BLaER1 treated with 17β-estradiol and CSF1 and Interleukin-3, amounts not matched to agents 10 nM and 100 nM (cell line): ENCODE measurements around the gene PILRA.

Experiments used
- H3K27ac ChIP-seq, 11 experiments: shearing (Covaris generic); formaldehyde crosslinking; 2 replicates each; pipeline ENCODE4 v1.8.1; 2022
- H3K27me3 ChIP-seq, 11 experiments: shearing (Covaris generic); formaldehyde crosslinking; 2 replicates each; pipeline ENCODE4 v1.8.1; 2022
- H3K36me3 ChIP-seq, 11 experiments: shearing (Covaris generic); formaldehyde crosslinking; 2 replicates each; pipeline ENCODE4 v1.8.1; 2022
- H3K4me1 ChIP-seq, 10 experiments: shearing (Covaris generic); formaldehyde crosslinking; 2 replicates each; pipeline ENCODE4 v1.8.1; 2022
- H3K4me2 ChIP-seq, 11 experiments: shearing (Covaris generic); formaldehyde crosslinking; 2 replicates each; pipeline ENCODE4 v1.8.1; 2022
- H3K4me3 ChIP-seq, 10 experiments: shearing (Covaris generic); formaldehyde crosslinking; 2 replicates each; pipeline ENCODE4 v1.8.1; 2022
- H3K9ac ChIP-seq, 11 experiments: shearing (Covaris generic); formaldehyde crosslinking; 2 replicates each; pipeline ENCODE4 v1.8.1; 2022
- H3K9me3 ChIP-seq, 11 experiments: shearing (Covaris generic); formaldehyde crosslinking; replicated peaks in 1 of 11; 2 replicates each; pipeline ENCODE4 v1.8.1; 2022
- H4K20me1 ChIP-seq, 11 experiments: shearing (Covaris generic); formaldehyde crosslinking; 2 replicates each; pipeline ENCODE4 v1.8.1; 2022
- Cebpa-rat ChIP-seq, 11 experiments: shearing (Covaris generic); IDR thresholded peaks; 2 replicates each; pipeline ENCODE4 v1.8.1; 2022

PILRA gene

GRCh38 chr7:100396421-100396982 lies 23.2 kb downstream of the PILRA start:
- Histone ChIP-seq H3K9me3 (no peaks in the 10 kb centered on the region), H3K4me2 (peak overlapping the region; percentile 81 to 95 (median 90)), H3K27me3 (no peaks in the 10 kb centered on the region), H3K9ac (peak overlapping the region; percentile 56 to 86 (median 76); a peak in 21 of 22 replicates), H4K20me1 (peaks cover 0 to 12% (median 0%) of the 10 kb centered on the region in 11 experiments; a peak in 2 of 22 replicates), H3K27ac (peak overlapping the region; percentile 65 to 97 (median 91); a peak in 21 of 22 replicates), H3K4me1 (peaks cover 55 to 94% (median 76%) of the 10 kb centered on the region in 10 experiments), H3K36me3 (peaks cover 0 to 59% (median 0%) of the 10 kb centered on the region in 11 experiments; a peak in 5 of 22 replicates), H3K4me3 (peak overlapping the region in 6 of 10 experiments; percentile 8 to 53 (median 34); a peak in 8 of 20 replicates)
- peak in 7 of 11 experiments; percentile 48 to 94 (median 69); a peak in 11 of 22 replicates for TF ChIP-seq Cebpa-rat (IDR thresholded peaks at IDR 0.05)

- TF ChIP-seq Cebpa-rat (IDR thresholded peaks at IDR 0.05): no peak
- peak overlapping the region in 7 of 10 experiments; percentile 17 to 53 (median 42); a peak in 12 of 20 replicates for H3K4me3 ChIP-seq
- H3K4me1 ChIP-seq: peaks cover 47 to 94% (median 66%) of the 10 kb centered on the region in 10 experiments
- peak overlapping the region; percentile 81 to 95 (median 90) for H3K4me2 ChIP-seq
- peak overlapping the region; percentile 56 to 86 (median 76) for H3K9ac ChIP-seq
- H4K20me1 ChIP-seq: peaks cover 0 to 2% (median 0%) of the 10 kb centered on the region in 11 experiments; a peak in 2 of 22 replicates
- no peaks in the 10 kb centered on the region for H3K9me3 ChIP-seq
- H3K36me3 ChIP-seq: peaks cover 0 to 56% (median 0%) of the 10 kb centered on the region in 11 experiments; a peak in 5 of 22 replicates
- peak overlapping the region; percentile 65 to 97 (median 91); a peak in 21 of 22 replicates for H3K27ac ChIP-seq
- no peaks in the 10 kb centered on the region for H3K27me3 ChIP-seq
Measured at GRCh38 chr7:100397315-100398081, 24.2 kb downstream of the PILRA start.

- no peak for TF ChIP-seq Cebpa-rat (IDR thresholded peaks at IDR 0.05)
- H3K9ac ChIP-seq: peak overlapping the region in 9 of 11 experiments; percentile 42 to 86 (median 79); a peak in 17 of 22 replicates
- H3K9me3 ChIP-seq: no peaks in the 10 kb centered on the region
- peaks cover 39 to 94% (median 60%) of the 10 kb centered on the region in 10 experiments for H3K4me1 ChIP-seq
- no peaks in the 10 kb centered on the region for H3K27me3 ChIP-seq
- peak overlapping the region in 3 of 10 experiments; percentile 33 to 53 (median 46); a peak in 6 of 20 replicates for H3K4me3 ChIP-seq
- H3K27ac ChIP-seq: peak overlapping the region in 10 of 11 experiments; percentile 80 to 97 (median 92); a peak in 19 of 22 replicates
- H4K20me1 ChIP-seq: no peaks in the 10 kb centered on the region; a peak in 2 of 22 replicates
- peaks cover 0 to 56% (median 0%) of the 10 kb centered on the region in 11 experiments; a peak in 5 of 22 replicates for H3K36me3 ChIP-seq
- peak overlapping the region; percentile 81 to 95 (median 90); a peak in 21 of 22 replicates for H3K4me2 ChIP-seq
Measured at GRCh38 chr7:100398239-100398638, 25.0 kb downstream of the PILRA start.

- no peak overlapping the region for H3K9ac ChIP-seq
- no peaks in the 10 kb centered on the region for H3K9me3 ChIP-seq
- TF ChIP-seq Cebpa-rat (IDR thresholded peaks at IDR 0.05): no peak
- no peaks in the 10 kb centered on the region; a peak in 2 of 22 replicates for H4K20me1 ChIP-seq
- no peaks in the 10 kb centered on the region for H3K27me3 ChIP-seq
- peaks cover 0 to 62% (median 0%) of the 10 kb centered on the region in 11 experiments; a peak in 5 of 22 replicates for H3K36me3 ChIP-seq
- H3K4me3 ChIP-seq: no peak overlapping the region
- no peak overlapping the region for H3K27ac ChIP-seq
- H3K4me1 ChIP-seq: peaks cover 28 to 85% (median 46%) of the 10 kb centered on the region in 10 experiments
- no peak overlapping the region for H3K4me2 ChIP-seq
Measured at GRCh38 chr7:100400041-100400440, 26.8 kb downstream of the PILRA start.

DNA sequence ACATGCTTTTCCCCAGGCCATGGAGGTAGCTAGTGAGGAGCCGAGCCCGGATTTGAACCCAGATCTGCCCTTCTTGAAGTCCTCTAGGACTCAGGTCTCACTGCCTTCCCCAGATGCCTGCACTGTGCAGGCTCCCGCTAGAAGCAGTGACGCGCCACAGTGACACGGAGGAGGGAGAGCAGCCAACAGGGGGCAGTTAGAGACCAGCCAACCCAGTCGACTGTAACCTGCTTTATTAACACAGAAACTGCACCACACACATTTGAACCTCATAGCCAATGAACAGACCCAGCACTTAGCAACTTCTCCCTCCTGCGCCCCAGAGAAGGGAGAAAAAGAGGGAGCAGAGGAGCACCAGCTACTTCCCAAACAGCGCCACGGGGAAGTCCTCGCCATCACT lies 27.4 kb downstream of the PILRA start:
- H3K9me3 ChIP-seq: no peaks in the 10 kb centered on the region
- H3K4me1 ChIP-seq: peaks cover 28 to 79% (median 40%) of the 10 kb centered on the region in 10 experiments
- peaks cover 0 to 68% (median 0%) of the 10 kb centered on the region in 11 experiments; a peak in 5 of 22 replicates for H3K36me3 ChIP-seq
- peak overlapping the region in 1 of 11 experiments; percentile 18; a peak in 2 of 22 replicates for H3K27ac ChIP-seq
- H3K4me2 ChIP-seq: peak overlapping the region in 1 of 11 experiments; percentile 27; a peak in 1 of 22 replicates
- no peak for TF ChIP-seq Cebpa-rat (IDR thresholded peaks at IDR 0.05)
- H3K4me3 ChIP-seq: no peak overlapping the region
- no peaks in the 10 kb centered on the region; a peak in 2 of 22 replicates for H4K20me1 ChIP-seq
- no peaks in the 10 kb centered on the region for H3K27me3 ChIP-seq
- no peak overlapping the region for H3K9ac ChIP-seq

DNA sequence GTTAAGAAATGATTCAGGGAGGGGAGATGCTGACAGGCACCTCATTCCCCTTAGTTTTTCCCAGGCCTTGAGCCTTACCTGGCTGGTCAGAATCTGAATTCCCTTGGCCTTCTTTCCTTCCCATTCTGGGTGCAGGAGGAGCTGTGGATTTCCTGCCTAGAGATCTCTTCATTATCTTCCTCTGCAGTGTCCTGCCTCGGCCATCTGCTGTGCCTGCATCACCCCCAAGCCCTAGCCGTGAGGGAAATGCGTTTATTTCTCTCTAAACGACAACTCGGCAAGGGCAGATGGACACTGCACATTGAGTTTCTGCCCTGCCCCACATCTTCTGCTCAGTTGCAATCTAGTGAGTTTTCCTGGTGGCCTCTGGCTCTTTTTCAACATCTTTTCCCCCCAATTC lies 28.5 kb downstream of the PILRA start:
- no peak overlapping the region for H3K4me3 ChIP-seq
- peaks cover 0 to 79% (median 0%) of the 10 kb centered on the region in 11 experiments; a peak in 5 of 22 replicates for H3K36me3 ChIP-seq
- no peaks in the 10 kb centered on the region; a peak in 2 of 22 replicates for H4K20me1 ChIP-seq
- no peaks in the 10 kb centered on the region for H3K9me3 ChIP-seq
- H3K9ac ChIP-seq: peak overlapping the region in 2 of 11 experiments; percentile 1 to 38; a peak in 2 of 22 replicates
- TF ChIP-seq Cebpa-rat (IDR thresholded peaks at IDR 0.05): no peak
- H3K4me1 ChIP-seq: peaks cover 18 to 74% (median 32%) of the 10 kb centered on the region in 10 experiments
- H3K27me3 ChIP-seq: 0 out of 22 replicates have a peak, but pooled peaks cover 0 to 3% (median 0%) of the 10 kb centered on the region in 11 experiments
- no peak overlapping the region for H3K27ac ChIP-seq
- H3K4me2 ChIP-seq: peak overlapping the region in 1 of 11 experiments; percentile 57; a peak in 2 of 22 replicates

- 0 out of 22 replicates have a peak, but pooled peaks cover 0 to 3% (median 0%) of the 10 kb centered on the region in 11 experiments for H3K27me3 ChIP-seq
- peak overlapping the region in 3 of 11 experiments; percentile 56 to 65 (median 57); a peak in 5 of 22 replicates for H3K4me2 ChIP-seq
- H3K27ac ChIP-seq: no peak overlapping the region
- H3K36me3 ChIP-seq: peaks cover 0 to 81% (median 0%) of the 10 kb centered on the region in 11 experiments; a peak in 5 of 22 replicates
- H3K4me3 ChIP-seq: no peak overlapping the region
- H3K9me3 ChIP-seq: no peaks in the 10 kb centered on the region
- peaks cover 18 to 74% (median 32%) of the 10 kb centered on the region in 10 experiments for H3K4me1 ChIP-seq
- TF ChIP-seq Cebpa-rat (IDR thresholded peaks at IDR 0.05): no peak
- H3K9ac ChIP-seq: peak overlapping the region in 1 of 11 experiments; percentile 38; a peak in 2 of 22 replicates
- no peaks in the 10 kb centered on the region; a peak in 2 of 22 replicates for H4K20me1 ChIP-seq
Measured at GRCh38 chr7:100402241-100402640, 29.0 kb downstream of the PILRA start.

GRCh38 chr7:100406767-100407166 lies 33.5 kb downstream of the PILRA start:
- TF ChIP-seq Cebpa-rat (IDR thresholded peaks at IDR 0.05): no peak
- H3K27me3 ChIP-seq: 0 out of 22 replicates have a peak, but pooled peaks cover 0 to 3% (median 0%) of the 10 kb centered on the region in 11 experiments
- H3K9ac ChIP-seq: peak overlapping the region in 1 of 11 experiments; percentile 18; a peak in 1 of 22 replicates
- peaks cover 19 to 57% (median 31%) of the 10 kb centered on the region in 10 experiments for H3K4me1 ChIP-seq
- peaks cover 0 to 16% (median 0%) of the 10 kb centered on the region in 11 experiments; a peak in 2 of 22 replicates for H4K20me1 ChIP-seq
- peaks cover 0 to 80% (median 0%) of the 10 kb centered on the region in 11 experiments; a peak in 4 of 22 replicates for H3K36me3 ChIP-seq
- H3K9me3 ChIP-seq: no peaks in the 10 kb centered on the region
- H3K4me2 ChIP-seq: peak overlapping the region; percentile 18 to 61 (median 45); a peak in 19 of 22 replicates
- H3K4me3 ChIP-seq: no peak overlapping the region
- no peak overlapping the region for H3K27ac ChIP-seq
